LNCAP (cell line): Measurements from ENCODE around the gene PRADC1.

Experiments used
- CTCF ChIP-seq: fragments of 450-650 bp; IDR thresholded peaks from 2 replicates; pipeline ENCODE4 v1.5.1; 2017; ENCODE audit warnings: mild to moderate bottlenecking

Gene PRADC1

DNA sequence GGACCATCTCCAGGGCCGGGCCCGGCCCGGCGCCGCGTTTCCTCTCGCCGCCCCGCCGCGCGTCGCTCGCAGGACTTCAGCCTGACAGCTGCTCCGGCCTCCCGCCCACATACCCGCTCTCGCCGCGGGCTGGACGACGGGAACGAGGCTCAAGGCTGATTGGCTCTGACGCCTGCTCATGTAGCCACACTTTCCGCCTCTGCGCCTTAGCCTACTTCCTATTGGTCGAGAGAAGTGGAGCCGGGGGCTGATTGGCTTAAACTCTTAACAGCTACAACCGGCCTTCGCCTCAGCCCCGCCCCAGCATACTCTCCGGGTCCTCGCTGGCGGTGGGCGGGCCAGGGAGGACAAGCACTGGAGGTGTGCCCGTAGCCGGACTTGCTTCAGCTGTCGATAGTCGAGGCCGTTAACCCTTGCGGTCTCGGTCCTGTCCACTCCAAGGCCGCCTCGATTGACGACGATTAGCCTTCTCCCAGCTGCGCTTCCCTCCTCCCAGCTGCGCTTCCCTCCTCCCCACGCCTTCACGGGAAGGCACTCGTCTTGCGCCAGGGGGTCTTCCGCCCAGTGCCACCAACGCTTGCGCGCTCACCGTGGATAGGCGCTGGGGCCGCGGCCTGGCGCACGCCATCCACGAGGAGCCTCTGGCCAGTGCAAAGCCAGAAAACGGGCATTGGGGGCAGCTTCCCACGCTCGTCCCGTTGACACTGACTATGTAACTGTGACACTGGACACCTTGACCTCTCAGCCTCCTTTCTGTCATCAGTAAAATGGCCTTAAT is at the start of gene PRADC1:
PRADC1 (minus strand) TSS at position 86 of the 778 bp plus-strand sequence; CDS start at position 7, 79 bp downstream.
- no peak for TF ChIP-seq CTCF

- no peak for TF ChIP-seq CTCF
These were observed 48.2 kb upstream of the PRADC1 start for GRCh38 chr2:73281244-73281643.

- TF ChIP-seq CTCF, result no peak
These were observed 46.8 kb upstream of the PRADC1 start for GRCh38 chr2:73279852-73280251.

DNA sequence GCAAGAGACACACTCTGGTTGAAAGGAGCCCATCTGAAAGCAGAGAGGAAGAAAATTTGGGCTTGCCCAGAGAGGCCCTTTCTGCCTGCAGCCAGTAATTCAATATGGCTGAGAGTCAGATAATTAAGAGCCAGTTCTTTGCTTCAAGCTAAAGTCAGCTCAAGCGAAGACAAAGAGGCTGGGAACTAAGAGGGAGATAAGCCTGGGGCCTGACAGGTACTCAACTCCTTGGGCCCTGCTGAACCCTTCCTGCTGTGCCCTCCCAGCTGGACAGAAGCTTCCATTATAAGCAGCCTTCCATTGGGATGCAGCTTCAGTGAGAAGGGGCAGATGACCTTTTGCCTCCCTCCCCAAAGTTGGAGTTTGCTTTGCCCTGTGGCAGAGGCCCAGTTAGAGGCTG is 39.2 kb upstream of the PRADC1 start:
- no peak for TF ChIP-seq CTCF

DNA sequence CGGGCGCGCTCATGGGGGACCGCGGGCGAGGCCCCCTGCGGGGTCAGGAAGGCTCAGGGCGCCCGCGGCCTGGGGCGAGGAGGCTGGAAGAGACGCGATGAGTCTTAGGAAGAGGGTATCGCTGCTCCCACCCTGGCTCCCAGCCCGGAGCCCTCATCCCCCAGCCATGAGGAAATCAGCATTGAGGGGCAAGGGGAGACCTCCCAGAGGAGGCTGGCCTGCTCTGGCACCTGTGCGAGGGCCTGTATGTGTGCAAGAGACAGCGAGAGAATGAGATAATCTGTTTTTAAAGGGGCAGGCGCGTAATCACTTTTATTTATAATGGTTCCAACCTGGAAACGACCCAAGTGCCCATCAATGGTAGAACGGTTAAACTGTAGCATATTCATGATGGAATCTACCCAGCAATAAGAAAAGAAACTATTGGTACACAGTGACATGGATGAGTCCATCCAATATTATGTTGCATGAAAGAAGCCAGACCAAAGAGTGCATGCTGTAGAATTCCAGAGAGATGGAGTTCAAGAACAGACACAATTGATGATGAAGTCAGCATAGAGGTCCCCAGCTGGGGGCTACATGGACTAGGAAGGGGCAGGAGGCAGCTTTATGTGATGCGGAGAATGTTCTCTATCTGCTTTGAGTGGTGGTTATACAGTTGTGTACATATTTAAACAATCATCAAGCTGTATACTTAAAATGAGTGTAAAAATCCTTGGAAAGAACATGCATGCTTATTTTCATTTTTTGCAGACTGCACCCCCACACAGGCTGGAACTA is 36.8 kb upstream of the PRADC1 start:
- no peak for TF ChIP-seq CTCF

- TF ChIP-seq CTCF, result peak; percentile 29; the same call in 1 of the 2 replicates
These were observed 36.0 kb upstream of the PRADC1 start for GRCh38 chr2:73268830-73269685.

- no peak for TF ChIP-seq CTCF
These were observed 35.4 kb upstream of the PRADC1 start for GRCh38 chr2:73268366-73268829.
